Colonic mucosa (tissue), 4 donors: ENCODE results near the gene FAR2. TPM values are rescaled to one million over a fixed set of nuclear protein-coding genes. Genes with fewer than 3 reads are reported as not detected.

Source experiments
- DNase-seq: peaks from one replicate; pipeline ENCODE4 v3.0.0-alpha.2; 2020
- H3K27ac ChIP-seq: fragments of 200-600 bp; one replicate; pipeline ENCODE4 v1.8.0; 2021
- H3K27me3 ChIP-seq: fragments of 200-600 bp; one replicate; pipeline ENCODE4 v1.8.0; 2021
- H3K36me3 ChIP-seq: fragments of 200-600 bp; one replicate; pipeline ENCODE4 v1.8.0; 2021
- H3K4me1 ChIP-seq: fragments of 200-600 bp; one replicate; pipeline ENCODE4 v1.8.0; 2021; ENCODE audit warnings: mild to moderate bottlenecking
- H3K4me3 ChIP-seq: fragments of 200-600 bp; one replicate; pipeline ENCODE4 v1.8.0; 2021
- H3K9ac ChIP-seq, 2 donors: one replicate each; pipeline ENCODE4 v1.7.0; 2013; ENCODE audit warnings: control low read depth in 2 of 2, low read depth in 2 of 2, low read length in 2 of 2
- H3K9me3 ChIP-seq: fragments of 200-600 bp; one replicate; pipeline ENCODE4 v1.8.0; 2021
- CTCF ChIP-seq: fragments of 200-600 bp; IDR thresholded peaks from one replicate; pipeline ENCODE4 v1.8.0; 2022; ENCODE audit warnings: antibody characterized with exemption, mild to moderate bottlenecking
- intact Hi-C: fragments of 100-400 bp; cut with DNase I; formaldehyde crosslinking; loops from one replicate; pipeline ENCODE4 v1.14.1; 2022
- total RNA-seq, 2 donors: library from RNA; stranded (reverse); fragmentation: NEBNext Ultra II Directional in 1 of 2; extraction: Animal tissue kit (Norgen Biotek cat#: 25700) in 1 of 2; gene quantifications; one replicate each; pipeline ENCODE4 v1.2.1, GENCODE V29; 2021
- donor health status: healthy.
- donor health status: DM: no; HTN: no; CAD: no.
- donor health status: DM: no; HTN: no; CAD: no.

Gene FAR2
- total RNA-seq, 2 donors from 2014 or later = 67.4 to 83.6 TPM

- no peak overlapping the region for H3K9ac ChIP-seq
- no peak overlapping the region for H3K4me3 ChIP-seq
- intact Hi-C loops = no loop called here
- H3K36me3 ChIP-seq = no peaks in the 10 kb centered on the region
- H3K27ac ChIP-seq = no peak overlapping the region
- H3K4me1 ChIP-seq = no peaks in the 10 kb centered on the region
- no peaks in the 10 kb centered on the region for H3K9me3 ChIP-seq
- no peaks in the 10 kb centered on the region for H3K27me3 ChIP-seq
- DNase-seq = no peak
- TF ChIP-seq CTCF = no peak
Measured at GRCh38 chr12:29187756-29188155, 38.7 kb downstream of the FAR2 start.

- Histone ChIP-seq H3K9ac (peak overlapping the region in 1 of 2 donors; percentile 43), H3K4me3 (no peak overlapping the region), H3K36me3 (no peaks in the 10 kb centered on the region), H3K9me3 (no peaks in the 10 kb centered on the region), H3K27ac (peak overlapping the region; percentile 45), H3K27me3 (no peaks in the 10 kb centered on the region), H3K4me1 (no peaks in the 10 kb centered on the region)
- intact Hi-C loops = no loop called here
- no peak for DNase-seq
- TF ChIP-seq CTCF = no peak
Measured at GRCh38 chr12:29191267-29191850, 42.3 kb downstream of the FAR2 start.

GRCh38 chr12:29198901-29199300 is 49.8 kb downstream of the FAR2 start:
- H3K27me3 ChIP-seq = no peaks in the 10 kb centered on the region
- H3K9me3 ChIP-seq = no peaks in the 10 kb centered on the region
- no peak overlapping the region for H3K9ac ChIP-seq
- no peak overlapping the region for H3K4me3 ChIP-seq
- H3K36me3 ChIP-seq = no peaks in the 10 kb centered on the region
- H3K27ac ChIP-seq = no peak overlapping the region
- H3K4me1 ChIP-seq = peaks cover 3% of the 10 kb centered on the region
- intact Hi-C loops = no loop called here
- DNase-seq = no peak
- no peak for TF ChIP-seq CTCF

GRCh38 chr12:29200586-29200985 is 51.5 kb downstream of the FAR2 start:
- Histone ChIP-seq H3K27me3 (no peaks in the 10 kb centered on the region), H3K9ac (no peak overlapping the region), H3K4me1 (peaks cover 3% of the 10 kb centered on the region), H3K4me3 (no peak overlapping the region), H3K36me3 (no peaks in the 10 kb centered on the region), H3K9me3 (no peaks in the 10 kb centered on the region), H3K27ac (no peak overlapping the region)
- intact Hi-C loops = no loop called here
- no peak for DNase-seq
- TF ChIP-seq CTCF = no peak

- no peak for DNase-seq
- Histone ChIP-seq H3K4me3 (no peak overlapping the region), H3K9ac (no peak overlapping the region), H3K27ac (no peak overlapping the region), H3K36me3 (no peaks in the 10 kb centered on the region), H3K9me3 (no peaks in the 10 kb centered on the region), H3K4me1 (peaks cover 3% of the 10 kb centered on the region), H3K27me3 (no peaks in the 10 kb centered on the region)
- intact Hi-C loops = no loop called here
- no peak for TF ChIP-seq CTCF
Measured at GRCh38 chr12:29201296-29201695, 52.2 kb downstream of the FAR2 start.
